CD4-positive, CD25-positive, alpha-beta regulatory T cell (primary cell): Measurements from ENCODE around the gene TRABD2B. TPM values are rescaled to one million over a fixed set of nuclear protein-coding genes. Genes with fewer than 3 reads are reported as not detected.

Source experiments
- ATAC-seq, 2 donors: fragments of 150-1000 bp; cut with Tn5 transposase; one replicate each; pipeline ENCODE4 v1.10.0; 2021; ENCODE audit warnings: low read depth in 2 of 2, moderate number of reproducible peaks in 2 of 2, moderate library complexity in 1 of 2
- DNase-seq, 3 donors: peaks; one replicate each; pipeline versions ENCODE4 v3.0.0 to v3.0.0-alpha.2; 2012 to 2022; ENCODE audit warnings: mixed read lengths in 1 of 3
- H3K27ac ChIP-seq: one replicate; pipeline ENCODE4 v1.7.0; 2013; ENCODE audit warnings: mild to moderate bottlenecking, low read length; ENCODE audit not compliant: insufficient read depth, poor library complexity, severe bottlenecking
- H3K27me3 ChIP-seq: one replicate; pipeline ENCODE4 v1.7.0; 2013; ENCODE audit warnings: low read length; ENCODE audit not compliant: control insufficient read depth, insufficient read depth
- H3K36me3 ChIP-seq: one replicate; pipeline ENCODE4 v1.7.0; 2013; ENCODE audit warnings: mild to moderate bottlenecking, low read length, moderate library complexity; ENCODE audit not compliant: control insufficient read depth, insufficient read depth
- H3K4me1 ChIP-seq: 2 replicates; pipeline ENCODE4 v1.7.0; 2013; ENCODE audit warnings: mild to moderate bottlenecking, low read length; ENCODE audit not compliant: insufficient read depth, control insufficient read depth, poor library complexity, severe bottlenecking
- H3K4me3 ChIP-seq: one replicate; pipeline ENCODE4 v1.7.0; 2013; ENCODE audit warnings: low read depth, mild to moderate bottlenecking, low read length, moderate library complexity
- H3K9me3 ChIP-seq, 2 experiments: 1 replicate in 1 of 2; 2 replicates in 1 of 2; pipeline ENCODE4 v1.7.0; 2013; ENCODE audit warnings: low read length in 2 of 2, mild to moderate bottlenecking in 1 of 2, moderate library complexity in 1 of 2; ENCODE audit not compliant: control insufficient read depth in 2 of 2
- H3K27ac Mint-ChIP-seq, 3 donors: one replicate each; pipeline ENCODE4 v1.8.0; 2020 to 2022; ENCODE audit warnings: mild to moderate bottlenecking in 3 of 3, mixed read lengths in 3 of 3, moderate library complexity in 2 of 3
- H3K27me3 Mint-ChIP-seq: one replicate; pipeline ENCODE4 v1.8.0; 2022; ENCODE audit warnings: mild to moderate bottlenecking, mixed read lengths
- H3K36me3 Mint-ChIP-seq: one replicate; pipeline ENCODE4 v1.8.0; 2020; ENCODE audit warnings: mixed read lengths
- H3K4me1 Mint-ChIP-seq, 4 donors: one replicate each; pipeline ENCODE4 v1.8.0; 2020 to 2022; ENCODE audit warnings: mixed read lengths in 4 of 4, mild to moderate bottlenecking in 1 of 4
- H3K4me3 Mint-ChIP-seq, 4 donors: one replicate each; pipeline ENCODE4 v1.8.0; 2020 to 2022; ENCODE audit warnings: mild to moderate bottlenecking in 4 of 4, mixed read lengths in 4 of 4, moderate library complexity in 3 of 4
- H3K9me3 Mint-ChIP-seq, 7 donors: one replicate each; pipeline ENCODE4 v1.8.0; 2020 to 2022; ENCODE audit warnings: mixed read lengths in 7 of 7, mild to moderate bottlenecking in 3 of 7, moderate library complexity in 2 of 7
- polyA plus RNA-seq, 4 donors: library from polyadenylated mRNA; unstranded; fragments of 300-500 nt; fragmentation: Illumina TruSeq; gene quantifications; one replicate each; pipeline ENCODE4 v1.2.3, GENCODE V29; 2021
- total RNA-seq: library from RNA; stranded (reverse); gene quantifications from one replicate; pipeline ENCODE4 v1.2.3, GENCODE V29; 2022

Gene TRABD2B
- total RNA-seq (not detected), polyA plus RNA-seq (not detected)

- peaks cover 0 to 14% (median 3%) of the 10 kb centered on the region in 4 donors for H3K4me1 Mint-ChIP-seq
- Histone ChIP-seq H3K4me1 (peaks cover 3% of the 10 kb centered on the region), H3K4me3 (no peak within 1 kb of the TSS), H3K27me3 (peaks cover 17% of the 10 kb centered on the region), H3K9me3 (no peaks in the 10 kb centered on the region), H3K27ac (no peak within 1 kb of the TSS), H3K36me3 (no peaks in the 10 kb centered on the region)
- H3K27ac Mint-ChIP-seq: no peak within 1 kb of the TSS
- H3K4me3 Mint-ChIP-seq: peak within 1 kb of the TSS; percentile 29 to 83 (median 62)
- peaks cover 0 to 2% (median 0%) of the 10 kb centered on the region in 7 donors for H3K9me3 Mint-ChIP-seq
- ATAC-seq (peak; percentile 59), DNase-seq (peak; percentile 23 to 51 (median 50))
- no peaks in the 10 kb centered on the region for H3K36me3 Mint-ChIP-seq
- peaks cover 60% of the 10 kb centered on the region for H3K27me3 Mint-ChIP-seq
Measured at GRCh38 chr1:47997289-47998200, at the start of gene TRABD2B. TSS of gene TRABD2B (minus strand) at chr1:47997385.

GRCh38 chr1:48044311-48044710 lies 47.1 kb upstream of the TRABD2B start:
- Histone ChIP-seq H3K27ac (no peak overlapping the region), H3K4me1 (no peaks in the 10 kb centered on the region), H3K27me3 (no peaks in the 10 kb centered on the region), H3K36me3 (no peaks in the 10 kb centered on the region), H3K9me3 (no peaks in the 10 kb centered on the region), H3K4me3 (no peak overlapping the region)
- H3K9me3 Mint-ChIP-seq: no peaks in the 10 kb centered on the region
- H3K4me3 Mint-ChIP-seq: no peak overlapping the region
- no peak for ATAC-seq
- DNase-seq: no peak
- no peaks in the 10 kb centered on the region for H3K4me1 Mint-ChIP-seq
- H3K27me3 Mint-ChIP-seq: no peaks in the 10 kb centered on the region
- no peak overlapping the region for H3K27ac Mint-ChIP-seq
- H3K36me3 Mint-ChIP-seq: no peaks in the 10 kb centered on the region

GRCh38 chr1:48043622-48044021 lies 46.4 kb upstream of the TRABD2B start:
- Histone ChIP-seq H3K4me3 (no peak overlapping the region), H3K27me3 (no peaks in the 10 kb centered on the region), H3K4me1 (no peaks in the 10 kb centered on the region), H3K9me3 (no peaks in the 10 kb centered on the region), H3K36me3 (no peaks in the 10 kb centered on the region), H3K27ac (no peak overlapping the region)
- Mint-ChIP-seq H3K27ac (no peak overlapping the region), H3K27me3 (no peaks in the 10 kb centered on the region), H3K9me3 (no peaks in the 10 kb centered on the region), H3K4me3 (no peak overlapping the region), H3K36me3 (no peaks in the 10 kb centered on the region), H3K4me1 (no peaks in the 10 kb centered on the region)
- DNase-seq: no peak
- ATAC-seq: no peak

- Mint-ChIP-seq H3K9me3 (no peaks in the 10 kb centered on the region), H3K27ac (no peak overlapping the region), H3K4me3 (no peak overlapping the region), H3K36me3 (no peaks in the 10 kb centered on the region), H3K4me1 (no peaks in the 10 kb centered on the region), H3K27me3 (no peaks in the 10 kb centered on the region)
- ATAC-seq: no peak
- Histone ChIP-seq H3K9me3 (no peaks in the 10 kb centered on the region), H3K4me1 (no peaks in the 10 kb centered on the region), H3K4me3 (no peak overlapping the region), H3K27ac (no peak overlapping the region), H3K27me3 (no peaks in the 10 kb centered on the region), H3K36me3 (no peaks in the 10 kb centered on the region)
- no peak for DNase-seq
Measured at GRCh38 chr1:48040154-48040553, 43.0 kb upstream of the TRABD2B start.

- Mint-ChIP-seq H3K4me1 (no peaks in the 10 kb centered on the region), H3K36me3 (no peaks in the 10 kb centered on the region), H3K9me3 (no peaks in the 10 kb centered on the region), H3K27me3 (no peaks in the 10 kb centered on the region), H3K4me3 (no peak overlapping the region), H3K27ac (no peak overlapping the region)
- Histone ChIP-seq H3K4me3 (no peak overlapping the region), H3K27ac (no peak overlapping the region), H3K27me3 (no peaks in the 10 kb centered on the region), H3K9me3 (no peaks in the 10 kb centered on the region), H3K4me1 (no peaks in the 10 kb centered on the region), H3K36me3 (no peaks in the 10 kb centered on the region)
- no peak for ATAC-seq
- no peak for DNase-seq
Measured at GRCh38 chr1:48039088-48040054, 42.2 kb upstream of the TRABD2B start.

GRCh38 chr1:48038270-48038767 lies 41.1 kb upstream of the TRABD2B start:
- H3K4me3 ChIP-seq: no peak overlapping the region
- DNase-seq (no peak), ATAC-seq (no peak)
- H3K9me3 ChIP-seq: no peaks in the 10 kb centered on the region
- H3K27ac ChIP-seq: no peak overlapping the region
- H3K4me1 ChIP-seq: no peaks in the 10 kb centered on the region
- H3K36me3 ChIP-seq: no peaks in the 10 kb centered on the region
- H3K36me3 Mint-ChIP-seq: no peaks in the 10 kb centered on the region
- H3K27me3 ChIP-seq: no peaks in the 10 kb centered on the region
- no peaks in the 10 kb centered on the region for H3K4me1 Mint-ChIP-seq
- H3K27me3 Mint-ChIP-seq: no peaks in the 10 kb centered on the region
- no peak overlapping the region for H3K4me3 Mint-ChIP-seq
- no peaks in the 10 kb centered on the region for H3K9me3 Mint-ChIP-seq
- no peak overlapping the region for H3K27ac Mint-ChIP-seq

GRCh38 chr1:48036710-48037355 lies 39.6 kb upstream of the TRABD2B start:
- Mint-ChIP-seq H3K36me3 (no peaks in the 10 kb centered on the region), H3K9me3 (no peaks in the 10 kb centered on the region), H3K4me1 (no peaks in the 10 kb centered on the region), H3K27me3 (no peaks in the 10 kb centered on the region), H3K27ac (no peak overlapping the region), H3K4me3 (no peak overlapping the region)
- Histone ChIP-seq H3K27me3 (no peaks in the 10 kb centered on the region), H3K27ac (no peak overlapping the region), H3K36me3 (no peaks in the 10 kb centered on the region), H3K9me3 (no peaks in the 10 kb centered on the region), H3K4me3 (no peak overlapping the region), H3K4me1 (no peaks in the 10 kb centered on the region)
- DNase-seq (no peak), ATAC-seq (no peak)
